Vagina (tissue), 2 donors: ENCODE measurements around the gene BUD23. TPM values are rescaled to one million over a fixed set of nuclear protein-coding genes. Genes with fewer than 3 reads are reported as not detected.
"Not testable (repeated sequence)": the region's sequence is repeated elsewhere in the genome, so short reads cannot be mapped to it uniquely, and the experiment has no call there.

ENCODE experiments used
- DNase-seq, 2 donors: peaks; one replicate each; pipeline ENCODE4 v3.0.0-alpha.2; 2017; ENCODE audit errors: extremely low spot score in 2 of 2
- H3K27ac ChIP-seq: fragments of 200-600 bp; sonication (generic); one replicate; pipeline ENCODE4 v1.5.1; 2019
- H3K27me3 ChIP-seq: fragments of 200-600 bp; sonication (generic); one replicate; pipeline ENCODE4 v1.5.1; 2019
- H3K36me3 ChIP-seq, 2 donors: fragments of 200-600 bp; sonication (generic); one replicate each; pipeline ENCODE4 v1.5.1; 2017 to 2019
- H3K4me1 ChIP-seq: fragments of 200-600 bp; sonication (generic); one replicate; pipeline ENCODE4 v1.5.1; 2019
- H3K4me3 ChIP-seq, 2 donors: fragments of 200-600 bp; sonication (generic); 1 replicate in 1 of 2; 2 replicates in 1 of 2; pipeline ENCODE4 v1.5.1; 2016 to 2019
- H3K9me3 ChIP-seq: fragments of 200-600 bp; sonication (generic); one replicate; pipeline ENCODE4 v1.5.1; 2019
- CTCF ChIP-seq, 3 experiments: fragments of 450-650 bp in 2 of 3; fragments of 200-600 bp in 1 of 3; sonication (generic) in 1 of 3; IDR thresholded peaks; one replicate each; pipeline ENCODE4 v1.5.1; 2017 to 2019; ENCODE audit warnings: antibody characterized with exemption in 3 of 3, mild to moderate bottlenecking in 2 of 3, moderate library complexity in 2 of 3
- POLR2A ChIP-seq, 2 donors: fragments of 450-650 bp; IDR thresholded peaks; one replicate each; pipeline ENCODE4 v1.6.1; 2017; ENCODE audit warnings: antibody characterized with exemption in 2 of 2, mild to moderate bottlenecking in 2 of 2, moderate library complexity in 2 of 2
- POLR2AphosphoS5 ChIP-seq, 2 donors: sonication (generic); formaldehyde crosslinking; IDR thresholded peaks; one replicate each; pipeline ENCODE4 v1.9.0; 2017; ENCODE audit warnings: antibody characterized with exemption in 2 of 2, mild to moderate bottlenecking in 2 of 2, low read depth in 1 of 2; ENCODE audit not compliant: insufficient read depth in 1 of 2
- intact Hi-C: fragments of 100-400 bp; cut with DNase I; formaldehyde crosslinking; loops from one replicate; pipeline ENCODE4 v1.15.1; 2023
- total RNA-seq: library from RNA; depleted of rRNA; stranded (reverse); fragments of >200 nt; gene quantifications from one replicate; pipeline ENCODE4 v1.2.3, GENCODE V29; 2016

Gene BUD23
- total RNA-seq, 1 donor from 2014 or later, result 49.8 TPM

- Histone ChIP-seq H3K27me3 (no peaks in the 10 kb centered on the region), H3K36me3 (no peaks in the 10 kb centered on the region), H3K9me3 (no peaks in the 10 kb centered on the region), H3K27ac (peak within 1 kb of the TSS; percentile 46), H3K4me1 (peaks cover 46% of the 10 kb centered on the region), H3K4me3 (peak within 1 kb of the TSS; percentile 62 to 91)
- intact Hi-C loops, result no loop called here
- no peak for TF ChIP-seq CTCF (IDR thresholded peaks at IDR 0.05)
- peak in 1 of 2 donors; percentile 52 for TF ChIP-seq POLR2A (IDR thresholded peaks at IDR 0.05)
- TF ChIP-seq POLR2AphosphoS5 (IDR thresholded peaks at IDR 0.05; ENCODE audit: insufficient read depth in 1 of 2, low read depth in 1 of 2), result no peak
- DNase-seq, result no peak
These were observed 35.8 kb downstream of the BUD23 start, which contains the start of gene STX1A for GRCh38 chr7:73718905-73719805. Gene STX1A (minus strand): TSS chr7:73719669. CDS start chr7:73719631, 38 bp downstream.

- intact Hi-C loops, result loop anchor here (5.0 kb wide), 1 partner anchor 112 kb away; no protein-coding TSS in a partner anchor
- H3K36me3 ChIP-seq, result no peaks in the 10 kb centered on the region
- H3K27ac ChIP-seq, result no peak overlapping the region
- peaks cover 44% of the 10 kb centered on the region for H3K4me1 ChIP-seq
- no peak for DNase-seq
- H3K9me3 ChIP-seq, result no peaks in the 10 kb centered on the region
- TF ChIP-seq POLR2A (IDR thresholded peaks at IDR 0.05) (no peak), POLR2AphosphoS5 (IDR thresholded peaks at IDR 0.05; ENCODE audit: insufficient read depth in 1 of 2, low read depth in 1 of 2) (no peak), CTCF (IDR thresholded peaks at IDR 0.05) (no peak)
- peak overlapping the region; percentile 62 to 91 for H3K4me3 ChIP-seq
- H3K27me3 ChIP-seq, result no peaks in the 10 kb centered on the region
These were observed 36.4 kb downstream of the BUD23 start for GRCh38 chr7:73719806-73720169.

- DNase-seq, H3K27ac ChIP-seq, H3K4me3 ChIP-seq, H3K36me3 ChIP-seq, H3K9me3 ChIP-seq, H3K27me3 ChIP-seq: not testable (repeated sequence)
- peaks cover 37% of the 10 kb centered on the region for H3K4me1 ChIP-seq
- intact Hi-C loops, result loop anchor here (5.0 kb wide), 1 partner anchor 113 kb away; no protein-coding TSS in a partner anchor
These were observed 37.0 kb downstream of the BUD23 start for GRCh38 chr7:73720443-73720842.

DNA sequence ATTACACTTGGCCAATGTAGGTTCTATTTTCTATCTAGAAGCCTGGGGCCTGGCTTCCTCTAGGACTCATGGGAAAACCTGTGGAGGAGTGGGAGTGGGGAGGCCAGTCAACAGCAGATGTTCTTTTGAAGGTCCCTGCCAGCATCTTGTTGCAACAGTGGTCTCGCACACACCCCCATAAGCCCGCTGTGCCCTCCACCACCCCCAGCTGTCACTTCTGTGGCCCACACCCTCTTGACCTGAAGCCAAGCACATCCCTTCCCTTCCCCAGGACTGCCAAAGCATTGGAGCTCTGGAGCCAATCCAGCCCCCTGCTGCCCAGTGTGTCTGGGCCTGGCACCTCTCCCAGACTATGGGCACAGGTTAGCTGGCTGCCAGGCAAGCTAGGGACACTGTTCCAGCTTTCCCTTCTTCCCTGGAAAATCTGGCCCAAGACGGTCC is 38.0 kb downstream of the BUD23 start:
- H3K27ac ChIP-seq, result no peak overlapping the region
- no peaks in the 10 kb centered on the region for H3K36me3 ChIP-seq
- intact Hi-C loops, result loop anchor here (5.0 kb wide), 1 partner anchor 114 kb away; no protein-coding TSS in a partner anchor
- TF ChIP-seq CTCF (IDR thresholded peaks at IDR 0.05) (no peak), POLR2AphosphoS5 (IDR thresholded peaks at IDR 0.05; ENCODE audit: insufficient read depth in 1 of 2, low read depth in 1 of 2) (no peak), POLR2A (IDR thresholded peaks at IDR 0.05) (no peak)
- H3K4me3 ChIP-seq, result no peak overlapping the region
- DNase-seq, result no peak
- no peaks in the 10 kb centered on the region for H3K9me3 ChIP-seq
- no peaks in the 10 kb centered on the region for H3K27me3 ChIP-seq
- peaks cover 28% of the 10 kb centered on the region for H3K4me1 ChIP-seq

- not testable (repeated sequence) for H3K27ac ChIP-seq, H3K36me3 ChIP-seq, H3K9me3 ChIP-seq, H3K4me3 ChIP-seq, DNase-seq, H3K27me3 ChIP-seq
- intact Hi-C loops, result loop anchor here (5.0 kb wide), 1 partner anchor 115 kb away; no protein-coding TSS in a partner anchor
- peaks cover 20% of the 10 kb centered on the region for H3K4me1 ChIP-seq
These were observed 38.8 kb downstream of the BUD23 start for GRCh38 chr7:73722182-73722581.

- intact Hi-C loops, result loop anchor here (5.0 kb wide), 1 partner anchor 115 kb away; no protein-coding TSS in a partner anchor
These were observed 39.4 kb downstream of the BUD23 start for GRCh38 chr7:73722785-73723184.

More at GRCh38 chr7:73722785-73723184, 39.4 kb downstream of the BUD23 start:
- Histone ChIP-seq H3K4me3 (no peak overlapping the region), H3K36me3 (no peaks in the 10 kb centered on the region), H3K9me3 (no peaks in the 10 kb centered on the region), H3K27ac (no peak overlapping the region), H3K4me1 (peaks cover 14% of the 10 kb centered on the region), H3K27me3 (no peaks in the 10 kb centered on the region)
- no peak for DNase-seq
- TF ChIP-seq POLR2A (IDR thresholded peaks at IDR 0.05) (no peak), POLR2AphosphoS5 (IDR thresholded peaks at IDR 0.05; ENCODE audit: insufficient read depth in 1 of 2, low read depth in 1 of 2) (no peak), CTCF (IDR thresholded peaks at IDR 0.05) (no peak)
